ENCODE data around the gene CRYBG1. TPM values are rescaled to one million over a fixed set of nuclear protein-coding genes. Genes with fewer than 3 reads are reported as not detected.
"Not testable (repeated sequence)": the region's sequence is repeated elsewhere in the genome, so short reads cannot be mapped to it uniquely, and the experiment has no call there.

The CRYBG1 gene
- total RNA-seq, 1 donor from 2014 or later = 10.2 TPM

DNA sequence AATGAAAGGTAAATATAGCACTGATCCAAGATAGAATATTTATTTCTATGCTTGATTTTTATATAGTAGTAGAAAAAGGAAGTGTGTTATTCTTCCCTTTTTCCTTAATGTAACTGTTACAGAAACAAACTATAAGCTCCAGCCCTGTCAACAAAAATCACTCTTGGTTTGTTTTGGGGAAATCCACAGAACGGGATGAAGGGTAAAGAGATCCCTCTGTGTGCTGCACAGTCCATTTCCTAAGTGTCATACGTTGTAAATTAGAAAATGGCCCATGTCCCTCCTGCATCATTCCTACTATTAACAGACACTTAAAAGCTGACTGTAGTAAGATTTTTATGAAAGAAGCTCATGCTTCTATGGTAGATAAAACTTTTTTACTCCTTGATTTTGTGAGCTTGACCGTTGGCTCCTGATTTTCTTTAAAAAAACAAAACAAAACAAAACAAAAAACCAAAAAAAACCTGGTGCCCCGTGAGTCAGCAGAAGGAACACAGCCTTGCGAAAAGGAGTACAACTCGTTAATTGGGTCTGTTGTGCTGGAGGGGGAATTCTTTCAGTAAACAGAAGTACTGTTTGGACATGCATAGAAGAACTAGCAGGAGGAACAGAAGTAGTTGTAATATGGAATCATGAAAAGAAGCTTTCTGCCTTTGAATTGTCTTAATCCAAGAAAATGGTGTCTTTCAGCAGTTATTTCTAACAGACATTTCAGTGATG, 201.3 kb downstream of the CRYBG1 start:
- Mint-ChIP-seq H3K4me3 (no peak overlapping the region), H3K27ac (no peak overlapping the region), H3K27me3 (ENCODE audit: insufficient read depth) (no peaks in the 10 kb centered on the region), H3K4me1 (ENCODE audit: low read depth) (peaks cover 12% of the 10 kb centered on the region), H3K36me3 (ENCODE audit: low read depth) (peaks cover 36% of the 10 kb centered on the region), H3K9me3 (no peaks in the 10 kb centered on the region)
- no peak for DNase-seq (ENCODE audit: low spot score)
- intact Hi-C loops (cut with micrococcal nuclease) = no loop called here

DNA sequence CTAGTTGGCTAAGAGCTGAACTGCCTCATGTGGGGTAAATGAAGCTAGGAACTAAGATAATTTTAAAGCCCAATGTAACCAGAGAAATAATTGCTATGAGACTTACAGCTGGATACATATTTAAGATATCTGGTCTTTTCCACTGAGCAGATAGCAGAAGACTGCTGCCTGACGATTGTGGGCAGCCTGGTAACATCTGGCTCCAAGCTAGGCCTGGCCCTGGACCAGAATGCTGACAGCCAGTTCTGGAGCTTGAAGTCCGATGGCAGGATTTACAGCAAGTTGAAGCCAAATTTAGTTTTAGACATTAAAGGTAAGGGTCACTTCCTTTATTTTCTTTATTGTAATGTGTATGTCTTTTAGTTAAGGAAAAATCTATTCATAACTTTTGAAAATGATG, 203.1 kb downstream of the CRYBG1 start:
- Mint-ChIP-seq H3K27ac (no peak overlapping the region), H3K36me3 (ENCODE audit: low read depth) (peaks cover 32% of the 10 kb centered on the region), H3K9me3 (no peaks in the 10 kb centered on the region), H3K4me1 (ENCODE audit: low read depth) (peaks cover 12% of the 10 kb centered on the region), H3K4me3 (no peak overlapping the region), H3K27me3 (ENCODE audit: insufficient read depth) (no peaks in the 10 kb centered on the region)
- no peak for DNase-seq (ENCODE audit: low spot score)
- intact Hi-C loops (cut with micrococcal nuclease) = no loop called here

DNA sequence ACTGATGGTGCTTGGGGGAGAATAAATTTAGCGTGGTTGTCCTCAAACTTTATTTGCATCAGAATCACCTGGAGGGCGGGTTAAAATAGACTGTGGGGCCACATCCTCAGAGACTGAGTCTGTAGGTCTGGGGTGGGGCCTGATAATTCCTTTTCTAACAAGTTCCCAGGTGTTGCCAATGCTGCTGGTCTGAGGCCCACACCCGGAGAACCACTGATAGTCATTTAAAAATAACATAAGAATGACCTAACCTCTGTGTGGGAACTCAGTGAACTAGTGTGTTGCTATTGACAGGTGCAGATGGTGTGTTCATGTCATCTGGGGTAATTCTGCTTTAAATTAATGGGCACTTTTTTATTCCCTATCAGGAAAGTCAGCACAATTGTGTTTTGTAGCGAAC, 204.0 kb downstream of the CRYBG1 start:
- no peak for DNase-seq (ENCODE audit: low spot score)
- intact Hi-C loops (cut with micrococcal nuclease) = no loop called here
- H3K4me1 Mint-ChIP-seq (ENCODE audit: low read depth) = peaks cover 12% of the 10 kb centered on the region
- no peak overlapping the region for H3K4me3 Mint-ChIP-seq
- H3K9me3 Mint-ChIP-seq = no peaks in the 10 kb centered on the region
- no peaks in the 10 kb centered on the region for H3K27me3 Mint-ChIP-seq (ENCODE audit: insufficient read depth)
- H3K27ac Mint-ChIP-seq = no peak overlapping the region
- H3K36me3 Mint-ChIP-seq (ENCODE audit: low read depth) = peaks cover 29% of the 10 kb centered on the region

DNA sequence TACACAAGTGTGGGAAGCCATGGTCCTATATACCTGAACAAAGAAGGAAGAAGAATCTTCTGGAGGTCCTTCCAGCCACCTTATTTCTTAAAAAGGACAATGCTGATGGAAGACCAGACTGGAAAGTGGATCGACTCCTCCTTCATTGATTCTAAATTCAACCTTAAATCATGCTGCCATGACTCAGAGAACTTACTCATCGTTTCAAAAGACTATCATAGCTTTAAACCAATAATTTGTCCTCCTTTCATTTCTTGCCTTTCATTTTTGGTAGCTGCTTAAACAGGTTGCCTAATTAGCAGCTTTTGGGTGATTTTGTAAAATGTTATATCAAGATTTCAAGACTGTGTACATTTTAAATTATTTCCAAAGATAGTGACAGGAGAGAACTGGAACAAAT, 208.0 kb downstream of the CRYBG1 start:
- Mint-ChIP-seq H3K36me3 (ENCODE audit: low read depth) (peaks cover 20% of the 10 kb centered on the region), H3K27me3 (ENCODE audit: insufficient read depth) (no peaks in the 10 kb centered on the region), H3K4me3 (no peak overlapping the region), H3K4me1 (ENCODE audit: low read depth) (no peaks in the 10 kb centered on the region), H3K9me3 (no peaks in the 10 kb centered on the region), H3K27ac (no peak overlapping the region)
- DNase-seq (ENCODE audit: low spot score) = no peak
- intact Hi-C loops (cut with micrococcal nuclease) = loop anchor here (5.0 kb wide), 2 partner anchors 206 to 1136 kb away; partner anchors contain the start of gene CRYBG1

DNA sequence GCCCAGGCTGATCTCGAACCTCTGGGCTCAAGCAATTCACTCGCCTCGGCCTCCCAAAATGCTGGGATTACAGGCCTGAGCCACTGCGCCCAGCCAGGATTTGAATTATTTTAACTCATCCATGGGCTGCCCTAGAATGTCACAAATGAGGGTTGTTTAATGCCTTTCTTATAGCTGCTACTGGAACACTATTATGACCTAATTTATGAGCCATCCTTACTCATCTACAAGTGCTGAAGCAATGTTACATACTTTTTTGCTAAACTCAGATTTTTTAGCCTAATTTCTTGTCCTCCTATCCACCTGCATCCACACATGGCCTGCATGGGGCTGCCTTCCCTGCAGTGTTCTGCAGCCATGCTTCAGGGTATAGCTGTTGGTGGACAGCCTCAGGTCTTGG, 208.9 kb downstream of the CRYBG1 start:
- H3K9me3 Mint-ChIP-seq = no peaks in the 10 kb centered on the region
- H3K27ac Mint-ChIP-seq = no peak overlapping the region
- no peaks in the 10 kb centered on the region for H3K4me1 Mint-ChIP-seq (ENCODE audit: low read depth)
- intact Hi-C loops (cut with micrococcal nuclease) = loop anchor here (5.0 kb wide), 2 partner anchors 207 to 1137 kb away; partner anchors contain the start of gene CRYBG1
- peaks cover 16% of the 10 kb centered on the region for H3K36me3 Mint-ChIP-seq (ENCODE audit: low read depth)
- no peak overlapping the region for H3K4me3 Mint-ChIP-seq
- no peaks in the 10 kb centered on the region for H3K27me3 Mint-ChIP-seq (ENCODE audit: insufficient read depth)
- no peak for DNase-seq (ENCODE audit: low spot score)

DNA sequence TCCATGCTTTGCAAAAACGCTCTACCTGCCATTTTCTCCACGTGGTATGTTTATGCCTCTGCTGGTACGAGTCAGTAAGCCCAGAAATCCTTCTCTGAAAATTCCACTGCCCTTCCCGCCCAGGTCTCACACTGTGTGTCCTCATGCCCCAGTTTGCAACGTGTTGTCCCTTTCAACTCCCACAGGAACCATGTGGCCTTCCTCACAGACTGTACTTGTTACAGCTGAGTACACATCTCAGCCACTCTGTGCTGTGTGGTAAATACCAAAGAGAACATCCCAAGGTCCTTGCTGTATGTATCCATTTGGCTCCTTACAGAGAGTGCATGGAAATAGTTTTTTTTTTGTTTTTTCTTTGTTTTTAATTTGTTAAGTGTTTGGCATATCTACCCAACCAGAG, 211.9 kb downstream of the CRYBG1 start:
- Mint-ChIP-seq H3K27ac (no peak overlapping the region), H3K4me3 (no peak overlapping the region)
- DNase-seq (ENCODE audit: low spot score) = no peak

DNA sequence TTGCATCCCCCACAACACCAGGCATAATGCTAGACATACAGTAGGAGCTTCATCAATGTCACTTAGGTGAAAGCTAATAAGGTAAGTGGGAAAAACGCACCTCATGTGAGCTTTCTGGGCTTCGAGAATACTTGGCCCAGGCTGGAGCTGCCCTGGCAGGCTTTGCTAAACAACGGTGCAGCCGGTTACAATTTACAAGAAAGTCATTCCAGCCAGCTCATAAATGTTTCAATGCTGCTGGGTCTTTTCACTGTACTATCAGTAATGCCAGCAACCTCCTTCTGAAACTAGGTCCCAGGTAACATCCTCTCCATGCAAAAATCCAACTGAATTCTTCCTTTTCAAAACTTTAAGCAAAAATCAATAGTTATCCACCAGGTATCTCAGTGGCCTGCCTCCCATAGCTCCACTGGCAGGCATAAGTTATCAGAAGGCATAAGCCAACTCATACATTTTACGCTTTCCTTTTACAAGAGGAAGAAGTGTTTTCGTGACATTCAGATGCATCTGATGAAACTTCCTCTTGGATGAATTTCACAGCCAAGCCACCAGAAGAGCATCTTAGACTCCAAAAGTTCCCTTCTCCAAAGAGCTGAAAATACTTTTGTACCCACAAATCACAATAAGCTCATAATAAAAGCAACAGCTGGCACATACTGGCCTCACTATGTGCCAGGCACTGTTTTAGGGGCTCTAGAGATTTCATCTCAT, 212.5 kb downstream of the CRYBG1 start:
- no peaks in the 10 kb centered on the region for H3K9me3 Mint-ChIP-seq
- intact Hi-C loops (cut with micrococcal nuclease) = no loop called here
- peaks cover 12% of the 10 kb centered on the region for H3K4me1 Mint-ChIP-seq (ENCODE audit: low read depth)
- no peaks in the 10 kb centered on the region for H3K27me3 Mint-ChIP-seq (ENCODE audit: insufficient read depth)
- H3K4me3 Mint-ChIP-seq = no peak overlapping the region
- H3K27ac Mint-ChIP-seq = no peak overlapping the region
- H3K36me3 Mint-ChIP-seq (ENCODE audit: low read depth) = peaks cover 14% of the 10 kb centered on the region
- no peak for DNase-seq (ENCODE audit: low spot score)

More for the DNA sequence above, 211.9 kb downstream of the CRYBG1 start:
- intact Hi-C loops (cut with micrococcal nuclease) = no loop called here
- H3K4me1 Mint-ChIP-seq (ENCODE audit: low read depth) = peaks cover 12% of the 10 kb centered on the region
- peaks cover 14% of the 10 kb centered on the region for H3K36me3 Mint-ChIP-seq (ENCODE audit: low read depth)
- H3K27me3 Mint-ChIP-seq (ENCODE audit: insufficient read depth) = no peaks in the 10 kb centered on the region
- no peaks in the 10 kb centered on the region for H3K9me3 Mint-ChIP-seq

DNA sequence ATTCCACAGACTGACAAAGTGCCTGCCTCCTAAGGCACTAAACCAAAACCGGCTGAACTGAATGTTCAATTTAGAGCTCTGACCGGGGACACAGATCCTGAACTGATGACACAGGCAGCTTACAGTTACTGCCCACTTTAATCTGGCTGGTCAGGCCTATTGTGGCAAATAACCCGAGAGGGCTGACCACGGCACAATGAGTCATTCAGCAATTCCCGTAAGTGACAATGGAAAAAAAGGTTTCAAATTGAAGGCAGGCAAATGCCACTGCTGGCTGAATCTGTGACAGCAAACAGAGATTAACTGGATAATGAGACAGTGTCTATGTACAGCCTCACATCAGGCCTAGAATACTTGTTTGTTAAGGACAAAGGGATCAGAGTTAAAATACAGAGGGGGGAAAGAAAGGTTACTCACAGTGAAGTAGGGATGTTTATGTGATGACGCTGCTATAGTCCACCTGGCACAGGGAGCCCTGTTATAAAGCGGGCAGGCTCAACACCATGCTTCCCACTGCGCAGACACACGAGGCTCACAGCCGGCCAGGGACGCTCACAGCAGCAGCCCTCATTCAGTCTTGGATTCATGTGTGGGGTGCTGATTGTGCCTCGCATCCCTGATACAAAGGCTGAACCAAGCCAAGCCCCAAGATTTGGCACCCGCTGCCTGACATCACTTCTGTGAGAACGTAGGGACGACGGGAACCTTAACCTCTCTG, 214.4 kb downstream of the CRYBG1 start:
- Mint-ChIP-seq H3K27ac (no peak overlapping the region), H3K9me3 (no peaks in the 10 kb centered on the region), H3K36me3 (ENCODE audit: low read depth) (peaks cover 5% of the 10 kb centered on the region), H3K4me1 (ENCODE audit: low read depth) (peaks cover 12% of the 10 kb centered on the region), H3K27me3 (ENCODE audit: insufficient read depth) (no peaks in the 10 kb centered on the region), H3K4me3 (no peak overlapping the region)
- no peak for DNase-seq (ENCODE audit: low spot score)
- intact Hi-C loops (cut with micrococcal nuclease) = no loop called here

DNA sequence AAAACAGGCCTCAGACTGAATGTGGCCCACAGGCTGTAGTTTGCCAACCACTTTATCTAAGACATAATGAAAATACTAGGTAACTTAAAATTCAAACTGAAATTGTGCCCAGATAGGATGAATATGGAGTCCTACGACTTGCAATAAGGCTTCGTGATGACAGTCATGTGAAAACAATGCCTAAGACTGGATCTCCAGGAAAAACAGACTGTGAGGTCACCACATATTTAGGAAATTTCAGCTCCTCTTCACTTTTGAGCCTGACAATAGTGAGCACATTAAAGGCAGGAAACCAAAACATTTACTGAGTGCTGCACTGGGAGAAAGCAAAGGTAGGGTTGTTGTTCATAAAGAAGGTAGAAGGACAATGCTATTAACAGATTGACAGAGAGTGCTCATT, 218.8 kb downstream of the CRYBG1 start:
- Mint-ChIP-seq H3K27me3 (ENCODE audit: insufficient read depth) (no peaks in the 10 kb centered on the region), H3K27ac (no peak overlapping the region), H3K4me1 (ENCODE audit: low read depth) (peaks cover 12% of the 10 kb centered on the region), H3K4me3 (no peak overlapping the region), H3K36me3 (ENCODE audit: low read depth) (peaks cover 11% of the 10 kb centered on the region), H3K9me3 (no peaks in the 10 kb centered on the region)
- no peak for DNase-seq (ENCODE audit: low spot score)
- intact Hi-C loops (cut with micrococcal nuclease) = no loop called here

DNA sequence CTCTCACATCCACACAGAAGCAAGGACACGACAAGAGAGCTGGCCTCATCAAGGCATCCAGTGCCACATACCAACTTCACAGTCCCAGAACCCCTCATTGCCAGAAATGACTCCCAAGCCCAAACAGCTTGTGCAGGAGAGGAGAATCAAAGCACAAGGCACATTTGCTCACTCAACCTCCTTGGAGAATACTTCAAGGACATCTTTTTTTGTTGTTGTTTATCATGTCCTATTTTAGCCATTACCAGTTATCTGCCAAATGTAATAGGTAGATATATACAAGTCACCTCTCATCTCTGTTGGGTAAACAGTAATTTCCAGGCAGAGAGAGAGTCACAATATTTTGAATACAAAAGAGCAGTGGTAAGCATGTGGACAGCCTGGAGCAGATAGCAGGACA, 221.0 kb downstream of the CRYBG1 start:
- DNase-seq (ENCODE audit: low spot score) = no peak
- Mint-ChIP-seq H3K4me1 (ENCODE audit: low read depth) (no peaks in the 10 kb centered on the region), H3K4me3 (no peak overlapping the region), H3K27me3 (ENCODE audit: insufficient read depth) (no peaks in the 10 kb centered on the region), H3K27ac (no peak overlapping the region), H3K36me3 (ENCODE audit: low read depth) (peaks cover 8% of the 10 kb centered on the region), H3K9me3 (no peaks in the 10 kb centered on the region)
- intact Hi-C loops (cut with micrococcal nuclease) = no loop called here

DNA sequence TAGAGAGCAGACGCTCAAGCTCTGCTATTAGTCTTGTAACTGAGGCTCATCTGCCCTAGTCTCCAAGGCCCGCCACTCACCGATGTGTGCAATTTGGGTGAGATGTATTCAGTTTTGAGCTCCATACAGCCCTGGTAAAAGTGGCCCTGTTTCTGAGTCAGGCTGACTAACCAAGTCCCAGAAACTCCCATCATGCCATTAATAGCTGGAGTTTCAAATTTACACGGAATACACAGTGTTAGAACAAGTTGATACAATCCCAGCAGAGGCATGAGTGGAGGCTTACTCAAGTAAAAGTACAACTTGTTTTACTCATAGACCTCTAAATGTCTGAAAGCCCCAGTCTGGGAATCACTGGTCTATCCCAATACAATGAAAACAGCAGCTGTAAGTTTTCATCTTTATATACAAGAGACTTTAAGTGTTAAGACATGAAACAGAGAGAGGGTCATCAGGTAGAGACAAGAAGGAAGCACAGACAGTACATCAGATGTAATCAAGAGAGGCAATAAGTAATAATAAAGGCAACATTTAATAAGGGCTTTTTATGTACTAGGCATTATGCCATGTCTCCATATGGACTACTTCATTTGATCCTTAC, 226.4 kb downstream of the CRYBG1 start:
- H3K36me3 Mint-ChIP-seq (ENCODE audit: low read depth) = peaks cover 16% of the 10 kb centered on the region
- no peaks in the 10 kb centered on the region for H3K4me1 Mint-ChIP-seq (ENCODE audit: low read depth)
- H3K27ac Mint-ChIP-seq = no peak overlapping the region
- H3K27me3 Mint-ChIP-seq (ENCODE audit: insufficient read depth) = peaks cover 2% of the 10 kb centered on the region
- intact Hi-C loops (cut with micrococcal nuclease) = no loop called here
- H3K4me3 Mint-ChIP-seq = no peak overlapping the region
- DNase-seq (ENCODE audit: low spot score) = no peak
- H3K9me3 Mint-ChIP-seq = no peaks in the 10 kb centered on the region

DNA sequence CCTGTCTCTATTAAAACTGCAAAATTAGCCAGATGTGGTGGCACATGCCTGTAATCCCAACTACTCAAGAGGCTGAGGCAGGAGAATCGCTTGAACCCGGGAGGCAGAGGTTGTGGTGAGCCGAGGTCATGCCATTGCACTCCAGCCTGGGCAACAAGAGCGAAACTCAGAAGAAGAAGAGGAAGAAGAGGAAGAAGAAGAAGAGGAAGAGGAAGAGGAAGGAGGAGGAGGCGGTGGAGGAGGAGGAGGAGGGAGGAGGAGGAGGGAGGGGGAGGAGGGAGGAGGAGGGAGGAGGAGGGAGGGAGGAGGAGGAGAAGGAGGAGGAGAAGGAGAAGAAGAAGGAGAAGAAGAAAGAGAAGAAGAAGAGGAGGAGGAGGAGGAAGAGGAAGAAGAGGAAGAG, 228.4 kb downstream of the CRYBG1 start:
- intact Hi-C loops (cut with micrococcal nuclease); H3K27ac Mint-ChIP-seq; H3K4me3 Mint-ChIP-seq; H3K4me1 Mint-ChIP-seq (ENCODE audit: low read depth); H3K9me3 Mint-ChIP-seq; DNase-seq (ENCODE audit: low spot score); H3K36me3 Mint-ChIP-seq (ENCODE audit: low read depth); H3K27me3 Mint-ChIP-seq (ENCODE audit: insufficient read depth): not testable (repeated sequence)
